Neural progenitor cell (in vitro differentiated cells): ENCODE results near the gene DOCK4. TPM values are rescaled to one million over a fixed set of nuclear protein-coding genes. Genes with fewer than 3 reads are reported as not detected.

ENCODE experiments used
- DNase-seq: peaks from one replicate; pipeline ENCODE4 v3.0.0-alpha.2; 2016; ENCODE audit warnings: low spot score
- H2AFZ ChIP-seq: fragments of 200-600 bp; sonication (generic); replicated peaks from 2 replicates; pipeline ENCODE4 v1.6.1; 2016; ENCODE audit warnings: antibody characterized with exemption
- H3F3A ChIP-seq: fragments of 200-600 bp; sonication (generic); 2 replicates; pipeline ENCODE4 v1.6.1; 2016; ENCODE audit warnings: antibody characterized with exemption, low read depth
- H3K27ac ChIP-seq: fragments of 200-600 bp; sonication (generic); 2 replicates; pipeline ENCODE4 v1.5.1; 2016; ENCODE audit warnings: mild to moderate bottlenecking
- H3K27me3 ChIP-seq: fragments of 200-600 bp; sonication (generic); 2 replicates; pipeline ENCODE4 v1.6.1; 2016; ENCODE audit warnings: mild to moderate bottlenecking, moderate library complexity
- H3K36me3 ChIP-seq: fragments of 200-600 bp; sonication (generic); 2 replicates; pipeline ENCODE4 v1.5.1; 2016
- H3K4me1 ChIP-seq: fragments of 200-600 bp; sonication (generic); 2 replicates; pipeline ENCODE4 v1.6.1; 2016; ENCODE audit warnings: mixed run types
- H3K4me2 ChIP-seq: fragments of 200-600 bp; sonication (generic); 2 replicates; pipeline ENCODE4 v1.6.1; 2016
- H3K4me3 ChIP-seq: fragments of 200-600 bp; sonication (generic); 2 replicates; pipeline ENCODE4 v1.5.1; 2016
- H3K79me2 ChIP-seq: fragments of 200-600 bp; sonication (generic); 2 replicates; pipeline ENCODE4 v1.6.1; 2016; ENCODE audit warnings: low read depth
- H3K9ac ChIP-seq: fragments of 200-600 bp; sonication (generic); 2 replicates; pipeline ENCODE4 v1.6.1; 2016
- H3K9me3 ChIP-seq: fragments of 200-600 bp; sonication (generic); 2 replicates; pipeline ENCODE4 v1.5.1; 2016; ENCODE audit warnings: low read depth
- H4K20me1 ChIP-seq: fragments of 200-600 bp; sonication (generic); 2 replicates; pipeline ENCODE4 v1.6.1; 2016; ENCODE audit warnings: low read depth
- H3K27ac Mint-ChIP-seq: 3 replicates; pipeline ENCODE4 v1.8.0; 2021; ENCODE audit warnings: mixed read lengths
- H3K27me3 Mint-ChIP-seq: 2 replicates; pipeline ENCODE4 v1.8.0; 2022; ENCODE audit warnings: low read depth, mild to moderate bottlenecking, inconsistent platforms, moderate library complexity, mixed read lengths; ENCODE audit not compliant: insufficient read depth
- H3K36me3 Mint-ChIP-seq: 3 replicates; pipeline ENCODE4 v1.8.0; 2021; ENCODE audit warnings: mixed read lengths
- H3K4me1 Mint-ChIP-seq: 3 replicates; pipeline ENCODE4 v1.8.0; 2021; ENCODE audit warnings: mixed read lengths
- H3K4me3 Mint-ChIP-seq: 3 replicates; pipeline ENCODE4 v1.8.0; 2021; ENCODE audit warnings: mild to moderate bottlenecking, moderate library complexity, mixed read lengths
- H3K9me3 Mint-ChIP-seq: 3 replicates; pipeline ENCODE4 v1.8.0; 2020; ENCODE audit warnings: mixed read lengths
- EZH2 ChIP-seq: fragments of 200-600 bp; sonication (generic); IDR thresholded peaks from 2 replicates; pipeline ENCODE4 v1.6.1; 2017; ENCODE audit warnings: antibody characterized with exemption, mild to moderate bottlenecking, moderate library complexity
- EZH2phosphoT487 ChIP-seq: fragments of 200-600 bp; sonication (generic); IDR thresholded peaks from 2 replicates; pipeline ENCODE4 v1.6.1; 2017; ENCODE audit warnings: antibody characterized with exemption
- total RNA-seq: library from RNA; depleted of rRNA; stranded (reverse); fragments of >200 nt; gene quantifications from 2 replicates; pipeline ENCODE4 v1.2.3, GENCODE V29; 2015; ENCODE audit warnings: low replicate concordance
- TF ChIP-seq, protein P1 (sequence below): fragments of 200-600 bp; sonication (generic); IDR thresholded peaks from 2 replicates; pipeline ENCODE4 v1.5.1; 2017; ENCODE audit warnings: antibody characterized with exemption, mild to moderate bottlenecking

The DOCK4 gene
- total RNA-seq, 1 donor from 2014 or later = 11.4 TPM

DNA sequence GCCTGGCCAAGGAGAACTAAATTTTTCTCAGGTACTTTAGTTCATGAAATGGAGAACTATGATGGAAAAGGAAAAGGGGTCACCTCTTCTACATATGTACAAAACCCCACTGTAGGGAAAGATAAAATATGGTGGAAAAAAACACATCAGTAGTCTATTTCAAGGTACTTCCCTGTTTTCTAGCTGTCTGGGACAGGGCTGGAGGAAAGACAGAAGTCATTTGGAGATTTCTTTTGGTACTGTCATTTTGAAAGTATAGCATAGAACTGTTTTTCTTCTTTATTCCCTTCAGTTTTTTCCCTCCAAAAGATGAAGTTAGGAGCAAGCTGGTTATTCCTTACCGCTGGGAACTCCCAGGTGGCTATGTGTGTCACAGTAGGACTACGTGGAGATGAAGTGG lies 196.1 kb downstream of the DOCK4 start:
- H3K4me1 Mint-ChIP-seq = peaks cover 3% of the 10 kb centered on the region
- Histone ChIP-seq H4K20me1 (no peaks in the 10 kb centered on the region), H3K4me2 (no peak overlapping the region), H3F3A (no peaks in the 10 kb centered on the region), H3K36me3 (no peaks in the 10 kb centered on the region), H3K27me3 (no peaks in the 10 kb centered on the region), H3K4me1 (no peaks in the 10 kb centered on the region), H3K9ac (no peak overlapping the region), H3K27ac (no peak overlapping the region), H2AFZ (no peak overlapping the region), H3K9me3 (no peaks in the 10 kb centered on the region), H3K4me3 (no peak overlapping the region), H3K79me2 (no peaks in the 10 kb centered on the region)
- H3K4me3 Mint-ChIP-seq = no peak overlapping the region
- no peaks in the 10 kb centered on the region for H3K9me3 Mint-ChIP-seq
- H3K27me3 Mint-ChIP-seq = peaks cover 5% of the 10 kb centered on the region
- H3K36me3 Mint-ChIP-seq = no peaks in the 10 kb centered on the region
- DNase-seq = no peak
- TF ChIP-seq, protein P1, sequence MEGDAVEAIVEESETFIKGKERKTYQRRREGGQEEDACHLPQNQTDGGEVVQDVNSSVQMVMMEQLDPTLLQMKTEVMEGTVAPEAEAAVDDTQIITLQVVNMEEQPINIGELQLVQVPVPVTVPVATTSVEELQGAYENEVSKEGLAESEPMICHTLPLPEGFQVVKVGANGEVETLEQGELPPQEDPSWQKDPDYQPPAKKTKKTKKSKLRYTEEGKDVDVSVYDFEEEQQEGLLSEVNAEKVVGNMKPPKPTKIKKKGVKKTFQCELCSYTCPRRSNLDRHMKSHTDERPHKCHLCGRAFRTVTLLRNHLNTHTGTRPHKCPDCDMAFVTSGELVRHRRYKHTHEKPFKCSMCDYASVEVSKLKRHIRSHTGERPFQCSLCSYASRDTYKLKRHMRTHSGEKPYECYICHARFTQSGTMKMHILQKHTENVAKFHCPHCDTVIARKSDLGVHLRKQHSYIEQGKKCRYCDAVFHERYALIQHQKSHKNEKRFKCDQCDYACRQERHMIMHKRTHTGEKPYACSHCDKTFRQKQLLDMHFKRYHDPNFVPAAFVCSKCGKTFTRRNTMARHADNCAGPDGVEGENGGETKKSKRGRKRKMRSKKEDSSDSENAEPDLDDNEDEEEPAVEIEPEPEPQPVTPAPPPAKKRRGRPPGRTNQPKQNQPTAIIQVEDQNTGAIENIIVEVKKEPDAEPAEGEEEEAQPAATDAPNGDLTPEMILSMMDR = no peak
- TF ChIP-seq EZH2phosphoT487 = no peak
- TF ChIP-seq EZH2 = no peak
- no peak overlapping the region for H3K27ac Mint-ChIP-seq

DNA sequence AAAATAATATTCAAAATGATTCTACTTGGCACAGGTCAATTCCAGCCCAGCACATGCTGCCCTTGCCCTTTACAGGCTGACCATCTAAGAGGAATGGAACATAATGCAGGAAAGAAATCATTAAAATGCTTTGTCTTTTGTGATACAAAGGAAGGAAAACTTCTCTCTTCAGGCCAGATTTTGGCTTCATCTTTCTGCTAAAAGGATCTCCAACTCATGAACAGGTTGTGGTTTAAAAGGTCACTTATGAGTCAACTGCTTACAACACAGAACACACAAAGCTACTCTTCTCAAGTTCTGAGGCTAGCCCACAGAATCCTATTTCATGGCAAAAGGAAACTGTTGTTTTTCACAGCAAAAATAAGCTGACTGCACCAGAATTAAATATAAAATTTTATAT lies 197.1 kb downstream of the DOCK4 start:
- H3K9me3 ChIP-seq = no peaks in the 10 kb centered on the region
- no peaks in the 10 kb centered on the region for H3F3A ChIP-seq
- Mint-ChIP-seq H3K36me3 (no peaks in the 10 kb centered on the region), H3K27ac (no peak overlapping the region), H3K4me1 (peaks cover 3% of the 10 kb centered on the region), H3K9me3 (no peaks in the 10 kb centered on the region), H3K27me3 (peaks cover 5% of the 10 kb centered on the region), H3K4me3 (no peak overlapping the region)
- H3K27ac ChIP-seq = no peak overlapping the region
- TF ChIP-seq EZH2phosphoT487 (no peak), EZH2 (no peak)
- TF ChIP-seq, protein P1 = no peak
- no peaks in the 10 kb centered on the region for H3K4me1 ChIP-seq
- H2AFZ ChIP-seq = no peak overlapping the region
- H3K79me2 ChIP-seq = no peaks in the 10 kb centered on the region
- no peaks in the 10 kb centered on the region for H4K20me1 ChIP-seq
- H3K9ac ChIP-seq = no peak overlapping the region
- H3K4me2 ChIP-seq = no peak overlapping the region
- DNase-seq = no peak
- H3K36me3 ChIP-seq = no peaks in the 10 kb centered on the region
- no peak overlapping the region for H3K4me3 ChIP-seq
- no peaks in the 10 kb centered on the region for H3K27me3 ChIP-seq

DNA sequence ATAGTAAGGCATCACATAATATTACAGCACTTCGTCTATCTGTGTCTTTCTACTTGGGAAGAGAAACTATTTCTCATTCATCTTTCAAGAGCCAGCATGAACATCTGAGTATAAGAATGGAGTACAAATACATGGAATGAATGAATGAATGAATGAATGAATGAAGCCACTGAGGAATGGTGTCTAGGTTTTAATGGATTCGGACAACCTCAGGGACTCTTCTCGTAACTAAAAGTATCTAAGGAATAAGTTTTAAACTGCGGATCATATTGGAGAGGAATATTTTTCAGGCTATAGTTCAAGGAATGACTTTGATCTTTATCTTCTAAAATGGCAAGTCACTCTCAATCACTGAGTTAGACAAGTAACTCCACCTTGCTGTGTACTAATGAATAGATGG lies 199.0 kb downstream of the DOCK4 start:
- no peak for DNase-seq
- no peaks in the 10 kb centered on the region for H3K27me3 ChIP-seq
- no peaks in the 10 kb centered on the region for H3K36me3 ChIP-seq
- Mint-ChIP-seq H3K36me3 (peaks cover 2% of the 10 kb centered on the region), H3K27ac (no peak overlapping the region), H3K4me3 (no peak overlapping the region), H3K27me3 (peaks cover 4% of the 10 kb centered on the region), H3K9me3 (no peaks in the 10 kb centered on the region), H3K4me1 (peaks cover 3% of the 10 kb centered on the region)
- TF ChIP-seq EZH2phosphoT487 (no peak), EZH2 (no peak)
- TF ChIP-seq, protein P1 = no peak
- H3K27ac ChIP-seq = no peak overlapping the region
- H3K9ac ChIP-seq = no peak overlapping the region
- H3K79me2 ChIP-seq = no peaks in the 10 kb centered on the region
- H3K4me3 ChIP-seq = no peak overlapping the region
- H4K20me1 ChIP-seq = no peaks in the 10 kb centered on the region
- no peaks in the 10 kb centered on the region for H3F3A ChIP-seq
- no peaks in the 10 kb centered on the region for H3K4me1 ChIP-seq
- H3K9me3 ChIP-seq = no peaks in the 10 kb centered on the region
- H3K4me2 ChIP-seq = no peak overlapping the region
- no peak overlapping the region for H2AFZ ChIP-seq

DNA sequence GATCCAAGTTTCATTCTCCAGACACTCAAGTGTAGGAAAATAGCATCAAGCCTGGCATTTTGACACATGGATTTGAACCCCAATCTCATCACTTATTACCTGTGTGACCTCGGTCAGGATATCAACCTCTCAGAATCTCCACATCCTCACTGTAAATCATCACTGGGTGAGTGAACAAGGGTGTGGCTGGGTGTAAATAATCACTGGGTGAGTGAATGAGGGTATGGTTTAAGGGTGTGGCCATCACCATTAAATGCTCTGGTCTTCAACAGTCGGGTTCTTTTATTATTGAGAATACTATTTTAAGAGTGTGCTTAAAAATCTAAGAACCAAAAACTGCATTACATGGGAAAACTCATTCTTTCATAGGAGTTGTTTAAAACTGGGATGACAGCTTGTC lies 200.1 kb downstream of the DOCK4 start:
- H3K36me3 Mint-ChIP-seq = peaks cover 2% of the 10 kb centered on the region

More for the DNA sequence above, 200.1 kb downstream of the DOCK4 start:
- H3K4me3 Mint-ChIP-seq = no peak overlapping the region
- no peak overlapping the region for H3K9ac ChIP-seq
- DNase-seq = no peak
- TF ChIP-seq EZH2 (no peak), EZH2phosphoT487 (no peak)
- TF ChIP-seq, protein P1 = no peak
- peaks cover under 1% of the 10 kb centered on the region for H3K4me1 Mint-ChIP-seq
- H3K27me3 Mint-ChIP-seq = peaks cover 2% of the 10 kb centered on the region
- no peak overlapping the region for H3K27ac Mint-ChIP-seq
- H3F3A ChIP-seq = no peaks in the 10 kb centered on the region
- no peaks in the 10 kb centered on the region for H4K20me1 ChIP-seq
- H2AFZ ChIP-seq = no peak overlapping the region
- no peak overlapping the region for H3K4me3 ChIP-seq
- H3K9me3 ChIP-seq = no peaks in the 10 kb centered on the region
- no peaks in the 10 kb centered on the region for H3K36me3 ChIP-seq
- H3K4me2 ChIP-seq = no peak overlapping the region
- H3K9me3 Mint-ChIP-seq = no peaks in the 10 kb centered on the region
- H3K4me1 ChIP-seq = no peaks in the 10 kb centered on the region
- no peaks in the 10 kb centered on the region for H3K79me2 ChIP-seq
- no peak overlapping the region for H3K27ac ChIP-seq
- no peaks in the 10 kb centered on the region for H3K27me3 ChIP-seq
